Fibroblast of upper back skin (primary cell): ENCODE data around the gene CANX.

ENCODE experiments used
- DNase-seq: peaks from one replicate; pipeline ENCODE4 v3.0.0-alpha.2; 2013

Gene CANX

DNA sequence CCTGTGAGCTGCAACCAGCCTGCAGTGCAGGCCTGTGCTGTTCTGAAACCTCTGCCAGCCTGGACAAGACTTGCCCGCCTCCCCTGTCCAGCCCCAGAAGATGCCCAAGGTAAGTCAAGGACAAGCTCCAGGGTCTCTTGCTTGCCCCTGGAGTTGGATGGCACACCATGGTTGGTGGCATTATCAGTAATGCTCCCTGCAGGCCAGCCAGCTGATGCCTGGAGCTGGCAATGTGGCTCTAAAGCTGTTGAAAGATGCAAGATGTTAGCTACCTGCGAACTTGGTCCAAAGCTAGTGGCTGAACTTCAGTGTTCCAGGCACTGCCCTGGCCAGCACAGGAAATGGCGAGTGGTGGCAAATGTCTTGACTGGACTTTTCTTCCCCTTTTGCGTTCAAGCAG is 81.1 kb downstream of the CANX start:
- no peak for DNase-seq

DNA sequence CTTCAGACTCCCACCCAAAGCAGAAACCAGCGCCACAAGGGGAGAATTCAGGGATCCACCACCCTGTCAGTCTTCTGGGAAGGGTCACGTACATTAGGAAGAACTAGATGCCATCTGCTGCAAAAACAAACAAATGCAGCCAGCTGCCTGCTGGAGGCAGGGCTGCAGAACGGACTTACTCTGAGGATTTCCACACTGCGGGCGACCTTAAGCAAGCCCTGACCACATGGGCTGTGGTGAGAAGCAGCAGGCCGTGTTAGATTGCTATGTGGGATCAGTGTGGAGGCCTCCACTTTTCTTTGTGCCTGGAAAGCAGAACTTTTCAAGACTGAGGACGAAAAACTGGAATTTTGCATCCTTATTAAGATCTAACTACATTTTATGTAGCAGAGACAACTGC is 81.6 kb downstream of the CANX start:
- DNase-seq, result no peak
